Lung (tissue), 12 donors: ENCODE results near the gene STAB2. TPM values are rescaled to one million over a fixed set of nuclear protein-coding genes. Genes with fewer than 3 reads are reported as not detected.

Experiments used
- ATAC-seq: fragments of 200-7000 bp; cut with Tn5 transposase; one replicate; pipeline ENCODE4 v1.9.1; 2020; ENCODE audit warnings: moderate number of reproducible peaks; ENCODE audit not compliant: insufficient read depth, low FRiP score
- DNase-seq, 3 donors: peaks; one replicate each; pipeline ENCODE4 v3.0.0-alpha.2; 2013 to 2017
- H3K27ac ChIP-seq, 2 donors: one replicate each; pipeline ENCODE4 v1.5.1; 2013; ENCODE audit warnings: mild to moderate bottlenecking in 2 of 2, moderate library complexity in 2 of 2, control low read depth in 1 of 2, inconsistent platforms in 1 of 2, low read depth in 1 of 2, low read length in 1 of 2
- H3K27me3 ChIP-seq, 3 donors: one replicate each; pipeline ENCODE4 v1.5.1; 2013; ENCODE audit warnings: low read length in 2 of 3; ENCODE audit not compliant: control insufficient read depth in 3 of 3, insufficient read depth in 3 of 3
- H3K36me3 ChIP-seq, 4 donors: one replicate each; pipeline ENCODE4 v1.5.1; 2013; ENCODE audit warnings: low read length in 4 of 4, mild to moderate bottlenecking in 1 of 4, moderate library complexity in 1 of 4; ENCODE audit not compliant: control insufficient read depth in 4 of 4, insufficient read depth in 4 of 4
- H3K4me1 ChIP-seq, 5 donors: one replicate each; pipeline ENCODE4 v1.5.1; 2013; ENCODE audit warnings: low read length in 5 of 5, mild to moderate bottlenecking in 2 of 5, moderate library complexity in 1 of 5; ENCODE audit not compliant: control insufficient read depth in 5 of 5, insufficient read depth in 5 of 5
- H3K4me3 ChIP-seq: one replicate; pipeline ENCODE4 v1.5.1; 2013; ENCODE audit warnings: mild to moderate bottlenecking, control low read depth, moderate library complexity
- H3K9ac ChIP-seq, 2 donors: one replicate each; pipeline ENCODE4 v1.5.1; 2013; ENCODE audit warnings: low read length in 2 of 2, control low read depth in 1 of 2; ENCODE audit not compliant: insufficient read depth in 1 of 2
- H3K9me3 ChIP-seq, 4 donors: one replicate each; pipeline ENCODE4 v1.5.1; 2013; ENCODE audit warnings: low read length in 3 of 4, mild to moderate bottlenecking in 1 of 4, moderate library complexity in 1 of 4; ENCODE audit not compliant: control insufficient read depth in 4 of 4, insufficient read depth in 3 of 4
- CTCF ChIP-seq: IDR thresholded peaks from 2 replicates; pipeline ENCODE4 v1.5.1; 2012; ENCODE audit warnings: mild to moderate bottlenecking; ENCODE audit errors: control extremely low read depth, extremely low read depth
- WGBS, 2 donors: extraction: QIAGEN DNeasy Blood & Tissue Kit; methylation state at CpG; one replicate each; pipeline ENCODE4 v1.1.7; 2013; 5-methylcytosine and 5-hydroxymethylcytosine counted together
- polyA plus RNA-seq, 2 donors: library from polyadenylated mRNA; stranded (reverse); fragments of 200-250 nt; gene quantifications; one replicate each; pipeline ENCODE4 v1.2.1, GENCODE V29; 2013
- total RNA-seq, 2 donors: library from RNA; depleted of rRNA in 1 of 2; stranded (reverse); fragments of >200 nt in 1 of 2; gene quantifications; one replicate each; pipeline ENCODE4 v1.2.1, GENCODE V29; 2014 to 2021
- donor health status: control.
- donor health status: control.
- donor health status: Bipolar disorder and iron deficiency.
- donor health status: healthy.
- donor health status: DM: yes; HTN: yes; CAD: no.

STAB2 gene
- total and polyA plus RNA-seq, 4 donors = 0.06 to 10.0 (median 0.43) TPM

GRCh38 chr12:103755425-103755824, 168.4 kb downstream of the STAB2 start:
- Histone ChIP-seq H3K36me3 (no peaks in the 10 kb centered on the region), H3K9ac (no peak overlapping the region), H3K27ac (no peak overlapping the region), H3K9me3 (no peaks in the 10 kb centered on the region), H3K4me3 (no peak overlapping the region), H3K27me3 (no peaks in the 10 kb centered on the region), H3K4me1 (no peaks in the 10 kb centered on the region)
- no peak for TF ChIP-seq CTCF
- ATAC-seq (no peak), DNase-seq (no peak)
- 65 to 79% methylated on average over 3 of the region's 3 CpGs for WGBS, 2 donors

- no peaks in the 10 kb centered on the region for H3K27me3 ChIP-seq
- ATAC-seq (no peak), DNase-seq (no peak)
- H3K9ac ChIP-seq = no peak overlapping the region
- H3K36me3 ChIP-seq = no peaks in the 10 kb centered on the region
- no peaks in the 10 kb centered on the region for H3K9me3 ChIP-seq
- H3K4me1 ChIP-seq = no peaks in the 10 kb centered on the region
- 92 to 94% methylated on average over 5 of the region's 5 CpGs for WGBS, 2 donors
- no peak for TF ChIP-seq CTCF
- no peak overlapping the region for H3K27ac ChIP-seq
- H3K4me3 ChIP-seq = no peak overlapping the region
These were observed 169.4 kb downstream of the STAB2 start for GRCh38 chr12:103756443-103756842.

- TF ChIP-seq CTCF = no peak
- no peak for DNase-seq
- Histone ChIP-seq H3K4me3 (no peak overlapping the region), H3K9me3 (no peaks in the 10 kb centered on the region), H3K9ac (no peak overlapping the region), H3K36me3 (no peaks in the 10 kb centered on the region), H3K27me3 (no peaks in the 10 kb centered on the region), H3K4me1 (no peaks in the 10 kb centered on the region), H3K27ac (no peak overlapping the region)
- 91 to 95% methylated on average over 1 of the region's 1 CpG for WGBS, 2 donors
- no peak for ATAC-seq
These were observed 170.2 kb downstream of the STAB2 start for GRCh38 chr12:103757248-103757647.
